NCI-H1105 treated with DMSO at 0.1 percent for 48 hours (cell line): ENCODE results near the gene TMEM151B.

Experiments used
- DNase-seq: peaks from one replicate; lab custom pipeline; 2025; lab: John Stamatoyannopoulos, UW

The TMEM151B gene

GRCh38 chr6:44232676-44233566 lies 37.3 kb upstream of the TMEM151B start:
- DNase-seq: no peak

- DNase-seq: no peak
Measured at GRCh38 chr6:44233567-44234100, 36.6 kb upstream of the TMEM151B start.

GRCh38 chr6:44234101-44235025 lies 35.9 kb upstream of the TMEM151B start:
- peak; percentile 6 for DNase-seq

- DNase-seq: no peak
Measured at GRCh38 chr6:44235269-44235668, 35.0 kb upstream of the TMEM151B start.

- DNase-seq: no peak
Measured at GRCh38 chr6:44235891-44236516, 34.2 kb upstream of the TMEM151B start.

- DNase-seq: peak; percentile 71
Measured at GRCh38 chr6:44237021-44237812, 33.0 kb upstream of the TMEM151B start.

GRCh38 chr6:44237813-44238433 lies 32.3 kb upstream of the TMEM151B start:
- DNase-seq: peak; percentile 61

- no peak for DNase-seq
Measured at GRCh38 chr6:44238687-44239350, 31.4 kb upstream of the TMEM151B start.

GRCh38 chr6:44243345-44243744 lies 26.9 kb upstream of the TMEM151B start:
- DNase-seq: no peak

- no peak for DNase-seq
Measured at GRCh38 chr6:44245391-44245911, 24.8 kb upstream of the TMEM151B start.

- DNase-seq: peak; percentile 80
Measured at GRCh38 chr6:44245912-44246662, 24.2 kb upstream of the TMEM151B start.

- peak; percentile 96 for DNase-seq
Measured at GRCh38 chr6:44246663-44247337, 23.4 kb upstream of the TMEM151B start, which contains the start of gene HSP90AB1. Gene HSP90AB1 (plus strand): TSS chr6:44247101. CDS start chr6:44248630, 1,529 bp downstream.

- peak; percentile 41 for DNase-seq
Measured at GRCh38 chr6:44247338-44248302, 22.6 kb upstream of the TMEM151B start.

GRCh38 chr6:44248579-44248978 lies 21.7 kb upstream of the TMEM151B start:
- DNase-seq: no peak

GRCh38 chr6:44249082-44249748 lies 21.0 kb upstream of the TMEM151B start:
- DNase-seq: no peak

- no peak for DNase-seq
Measured at GRCh38 chr6:44250067-44250717, 20.1 kb upstream of the TMEM151B start.
